ENCODE data around the gene TLCD5. TPM values are rescaled to one million over a fixed set of nuclear protein-coding genes. Genes with fewer than 3 reads are reported as not detected.

The TLCD5 gene
- total RNA-seq, 4 donors from 2014 or later, result 3.7 to 6.3 (median 4.4) TPM

- DNase-seq (ENCODE audit: extremely low spot score), result peak; percentile 47
- WGBS, result 72% methylated on average over 4 of the region's 4 CpGs
- no peaks in the 10 kb centered on the region for H3K36me3 ChIP-seq
- TF ChIP-seq POLR2AphosphoS5 (IDR thresholded peaks at IDR 0.05), result no peak
- TF ChIP-seq, protein P1, sequence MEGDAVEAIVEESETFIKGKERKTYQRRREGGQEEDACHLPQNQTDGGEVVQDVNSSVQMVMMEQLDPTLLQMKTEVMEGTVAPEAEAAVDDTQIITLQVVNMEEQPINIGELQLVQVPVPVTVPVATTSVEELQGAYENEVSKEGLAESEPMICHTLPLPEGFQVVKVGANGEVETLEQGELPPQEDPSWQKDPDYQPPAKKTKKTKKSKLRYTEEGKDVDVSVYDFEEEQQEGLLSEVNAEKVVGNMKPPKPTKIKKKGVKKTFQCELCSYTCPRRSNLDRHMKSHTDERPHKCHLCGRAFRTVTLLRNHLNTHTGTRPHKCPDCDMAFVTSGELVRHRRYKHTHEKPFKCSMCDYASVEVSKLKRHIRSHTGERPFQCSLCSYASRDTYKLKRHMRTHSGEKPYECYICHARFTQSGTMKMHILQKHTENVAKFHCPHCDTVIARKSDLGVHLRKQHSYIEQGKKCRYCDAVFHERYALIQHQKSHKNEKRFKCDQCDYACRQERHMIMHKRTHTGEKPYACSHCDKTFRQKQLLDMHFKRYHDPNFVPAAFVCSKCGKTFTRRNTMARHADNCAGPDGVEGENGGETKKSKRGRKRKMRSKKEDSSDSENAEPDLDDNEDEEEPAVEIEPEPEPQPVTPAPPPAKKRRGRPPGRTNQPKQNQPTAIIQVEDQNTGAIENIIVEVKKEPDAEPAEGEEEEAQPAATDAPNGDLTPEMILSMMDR (IDR thresholded peaks at IDR 0.05), result no peak
- no peak for TF ChIP-seq POLR2A (IDR thresholded peaks at IDR 0.05; ENCODE audit: low read depth)
- no peak for TF ChIP-seq EP300 (IDR thresholded peaks at IDR 0.05)
- intact Hi-C loops (cut with DNase I), result no loop called here
- no peak overlapping the region for H3K27ac ChIP-seq (replicated peaks in 1 of 4)
- H3K9me3 ChIP-seq, result no peaks in the 10 kb centered on the region
- H3K27me3 ChIP-seq, result no peaks in the 10 kb centered on the region
- peaks cover 15 to 20% (median 18%) of the 10 kb centered on the region in 4 donors for H3K4me1 ChIP-seq
- no peak overlapping the region for H3K4me3 ChIP-seq
These were observed 6.2 kb upstream of the TLCD5 start for GRCh38 chr11:120318906-120319305.

DNA sequence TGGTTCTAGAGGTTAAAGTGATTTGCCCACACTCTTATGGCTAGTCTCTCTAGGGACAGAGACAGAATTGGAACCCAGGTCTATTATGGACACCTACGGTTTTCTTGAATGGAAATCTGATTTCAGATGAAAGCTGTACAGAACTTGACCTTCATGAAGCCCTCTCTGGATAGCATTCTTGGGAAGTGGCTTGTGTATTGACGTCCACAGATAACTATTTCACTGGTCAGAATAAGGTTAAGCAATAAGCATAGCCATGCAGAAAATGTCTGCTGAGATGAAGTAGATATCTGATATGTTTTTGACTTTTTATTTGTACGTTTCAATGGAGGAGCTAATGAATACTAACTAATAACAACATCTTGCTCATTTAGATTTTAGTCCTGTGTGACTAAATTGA is 1.1 kb downstream of the TLCD5 start:
- H3K27ac ChIP-seq (replicated peaks in 1 of 4), result peak overlapping the region; percentile 91 to 98 (median 92)
- peaks cover 0 to 18% (median 10%) of the 10 kb centered on the region in 4 donors for H3K36me3 ChIP-seq
- intact Hi-C loops (cut with DNase I), result no loop called here
- DNase-seq (ENCODE audit: extremely low spot score), result no peak
- H3K27me3 ChIP-seq, result no peaks in the 10 kb centered on the region
- TF ChIP-seq POLR2AphosphoS5 (IDR thresholded peaks at IDR 0.05), result peak in 1 of 2 donors; percentile 11
- TF ChIP-seq POLR2A (IDR thresholded peaks at IDR 0.05; ENCODE audit: low read depth), result no peak
- TF ChIP-seq, protein P1 (IDR thresholded peaks at IDR 0.05), result no peak
- H3K4me1 ChIP-seq, result peaks cover 28 to 34% (median 31%) of the 10 kb centered on the region in 4 donors
- peak overlapping the region; percentile 70 to 91 (median 76) for H3K4me3 ChIP-seq
- 68% methylated on average over 3 of the region's 3 CpGs for WGBS
- H3K9me3 ChIP-seq, result no peaks in the 10 kb centered on the region

DNA sequence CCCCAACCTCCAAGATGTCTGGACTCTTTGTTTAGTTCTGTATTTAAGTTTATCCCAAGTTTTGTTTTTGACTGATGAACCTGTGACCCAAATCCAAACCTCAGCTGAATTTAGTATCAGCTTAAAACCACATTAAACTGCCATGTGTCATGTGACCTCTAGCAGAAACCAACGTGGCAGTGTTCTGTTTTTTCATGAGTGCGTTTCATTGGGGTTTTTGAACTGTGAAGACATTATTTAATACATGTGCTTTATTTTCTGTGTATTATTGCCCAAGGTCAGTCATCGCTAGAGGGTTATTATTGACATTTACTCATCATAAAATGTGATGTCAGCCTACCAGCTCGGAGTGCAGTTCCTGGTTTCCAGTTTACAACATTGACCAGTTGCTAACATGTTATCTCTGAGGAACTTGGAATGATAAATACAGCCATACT is 1.8 kb downstream of the TLCD5 start:
- peaks cover 35 to 40% (median 38%) of the 10 kb centered on the region in 4 donors for H3K4me1 ChIP-seq
- DNase-seq (ENCODE audit: extremely low spot score), result no peak
- H3K27ac ChIP-seq (replicated peaks in 1 of 4), result peak overlapping the region; percentile 91 to 98 (median 92)
- H3K27me3 ChIP-seq, result no peaks in the 10 kb centered on the region
- H3K4me3 ChIP-seq, result no peak overlapping the region
- peaks cover 0 to 20% (median 10%) of the 10 kb centered on the region in 4 donors for H3K36me3 ChIP-seq
- intact Hi-C loops (cut with DNase I), result no loop called here
- TF ChIP-seq EP300 (IDR thresholded peaks at IDR 0.05) (no peak), POLR2A (IDR thresholded peaks at IDR 0.05; ENCODE audit: low read depth) (no peak), POLR2AphosphoS5 (IDR thresholded peaks at IDR 0.05) (no peak)
- TF ChIP-seq, protein P1 (IDR thresholded peaks at IDR 0.05), result no peak
- 53% methylated on average over 4 of the region's 4 CpGs for WGBS
- no peaks in the 10 kb centered on the region for H3K9me3 ChIP-seq

DNA sequence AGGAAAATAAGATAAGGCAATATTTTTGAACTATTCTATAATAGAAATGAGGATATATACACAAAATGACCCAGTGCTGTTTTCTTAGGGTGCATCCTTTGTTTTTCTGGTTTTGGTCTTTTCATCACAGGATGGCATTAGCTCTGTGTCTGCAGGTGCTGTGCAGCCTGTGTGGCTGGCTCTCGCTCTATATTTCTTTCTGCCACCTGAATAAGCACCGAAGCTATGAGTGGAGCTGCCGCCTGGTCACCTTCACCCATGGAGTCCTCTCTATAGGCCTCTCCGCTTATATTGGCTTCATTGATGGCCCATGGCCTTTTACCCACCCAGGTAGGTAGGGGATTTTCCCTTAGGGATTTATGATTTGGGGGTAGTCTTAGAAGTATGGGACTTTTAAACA is 2.2 kb downstream of the TLCD5 start:
- Histone ChIP-seq H3K27ac (replicated peaks in 1 of 4) (peak overlapping the region in 2 of 4 donors; percentile 91 to 98), H3K9me3 (no peaks in the 10 kb centered on the region), H3K36me3 (peaks cover 0 to 20% (median 10%) of the 10 kb centered on the region in 4 donors), H3K27me3 (no peaks in the 10 kb centered on the region), H3K4me1 (peaks cover 39 to 45% (median 42%) of the 10 kb centered on the region in 4 donors), H3K4me3 (no peak overlapping the region)
- no peak for DNase-seq (ENCODE audit: extremely low spot score)
- TF ChIP-seq EP300 (IDR thresholded peaks at IDR 0.05) (no peak), POLR2AphosphoS5 (IDR thresholded peaks at IDR 0.05) (no peak), POLR2A (IDR thresholded peaks at IDR 0.05; ENCODE audit: low read depth) (no peak)
- TF ChIP-seq, protein P1 (IDR thresholded peaks at IDR 0.05), result no peak
- intact Hi-C loops (cut with DNase I), result no loop called here
- 95% methylated on average over 4 of the region's 4 CpGs for WGBS

GRCh38 chr11:120329556-120329955 is 4.5 kb downstream of the TLCD5 start:
- Histone ChIP-seq H3K4me1 (peaks cover 54 to 67% (median 63%) of the 10 kb centered on the region in 4 donors), H3K9me3 (no peaks in the 10 kb centered on the region)

More at GRCh38 chr11:120329556-120329955, 4.5 kb downstream of the TLCD5 start:
- intact Hi-C loops (cut with DNase I), result no loop called here
- peaks cover 0 to 20% (median 10%) of the 10 kb centered on the region in 4 donors for H3K36me3 ChIP-seq
- H3K27me3 ChIP-seq, result no peaks in the 10 kb centered on the region
- no peak overlapping the region for H3K4me3 ChIP-seq
- DNase-seq (ENCODE audit: extremely low spot score), result no peak
- no peak overlapping the region for H3K27ac ChIP-seq (replicated peaks in 1 of 4)
- TF ChIP-seq, protein P1 (IDR thresholded peaks at IDR 0.05), result no peak
- TF ChIP-seq POLR2AphosphoS5 (IDR thresholded peaks at IDR 0.05) (no peak), POLR2A (IDR thresholded peaks at IDR 0.05; ENCODE audit: low read depth) (no peak), EP300 (IDR thresholded peaks at IDR 0.05) (no peak)
- 87% methylated on average over 3 of the region's 3 CpGs for WGBS

Measured in esophagus muscularis mucosa (tissue), 4 donors.